MCF 10A (cell line): ENCODE results near the gene KCTD16. TPM values are rescaled to one million over a fixed set of nuclear protein-coding genes. Genes with fewer than 3 reads are reported as not detected.

Source experiments
- BruUV-seq: library from RNA; stranded (reverse); fragments of 400-500 nt; replicated peaks from 2 replicates; lab custom pipeline; 2021; lab: Mats Ljungman, UMichigan
- CTCF ChIA-PET: fragments of 300-600 bp; sonication (Branson Sonifier 250); formaldehyde crosslinking; extraction: SDS; loops from one replicate; lab custom pipeline; 2021; ENCODE audit warnings: antibody characterized with exemption, inconsistent platforms; lab: Yijun Ruan, JAX
- POLR2A ChIA-PET: fragments of 300-600, 350-650 bp; sonication (Branson Sonifier 250); formaldehyde crosslinking; extraction: SDS; loops from one replicate; lab custom pipeline; 2020; ENCODE audit warnings: antibody characterized with exemption, inconsistent platforms; lab: Yijun Ruan, JAX
- DNase-seq: peaks from one replicate; pipeline ENCODE4 v3.0.0-alpha.2; 2018; ENCODE audit not compliant: unreplicated experiment
- H3K27ac Mint-ChIP-seq: one replicate; pipeline ENCODE4 v1.8.0; 2022; ENCODE audit warnings: mild to moderate bottlenecking, low read depth, mixed read lengths; ENCODE audit not compliant: unreplicated experiment
- H3K27me3 Mint-ChIP-seq: one replicate; pipeline ENCODE4 v1.8.0; 2022; ENCODE audit warnings: mixed read lengths; ENCODE audit not compliant: insufficient read depth, unreplicated experiment
- H3K36me3 Mint-ChIP-seq: one replicate; pipeline ENCODE4 v1.8.0; 2022; ENCODE audit warnings: mild to moderate bottlenecking, moderate library complexity, mixed read lengths; ENCODE audit not compliant: insufficient read depth, unreplicated experiment
- H3K4me1 Mint-ChIP-seq: one replicate; pipeline ENCODE4 v1.8.0; 2022; ENCODE audit warnings: mixed read lengths; ENCODE audit not compliant: insufficient read depth, unreplicated experiment
- H3K4me3 Mint-ChIP-seq: one replicate; pipeline ENCODE4 v1.8.0; 2022; ENCODE audit warnings: mild to moderate bottlenecking, moderate library complexity, mixed read lengths; ENCODE audit not compliant: unreplicated experiment
- H3K9me3 Mint-ChIP-seq: one replicate; pipeline ENCODE4 v1.8.0; 2022; ENCODE audit warnings: mixed read lengths; ENCODE audit not compliant: unreplicated experiment
- CTCF ChIP-seq: fragments of 200-600 bp; IDR thresholded peaks from one replicate; pipeline ENCODE4 v1.8.0; 2022; ENCODE audit warnings: antibody characterized with exemption, mild to moderate bottlenecking; ENCODE audit not compliant: unreplicated experiment
- intact Hi-C: fragments of 100-400 bp; cut with micrococcal nuclease; formaldehyde crosslinking; loops from 2 replicates; pipeline ENCODE4 v1.14.1; 2022
- total RNA-seq: library from RNA; stranded (reverse); gene quantifications from 2 replicates; pipeline ENCODE4 v1.2.3, GENCODE V29; 2022

The KCTD16 gene
- total RNA-seq, 1 experiment from 2014 or later = 0.16 TPM

GRCh38 chr5:144472221-144472620 is 301.5 kb downstream of the KCTD16 start:
- DNase-seq = no peak
- H3K36me3 Mint-ChIP-seq = no peaks in the 10 kb centered on the region
- BruUV-seq = no TSS peak
- no peak overlapping the region for H3K27ac Mint-ChIP-seq
- H3K4me1 Mint-ChIP-seq = no peaks in the 10 kb centered on the region
- intact Hi-C loops = loop anchor here (1.0 kb wide), 1 partner anchor 766 kb away; no protein-coding TSS in a partner anchor
- no peaks in the 10 kb centered on the region for H3K27me3 Mint-ChIP-seq
- ChIA-PET CTCF (interaction anchor here (0.7 to 1.6 kb wide), 4 partner anchors 178 to 1354 kb away, joined by 3 to 5 read pairs (median 4); no protein-coding TSS in a partner anchor), POLR2A (interaction anchor here (0.8 kb wide), 1 partner anchor 30 kb away, joined by 3 read pairs; no protein-coding TSS in a partner anchor)
- no peak for TF ChIP-seq CTCF
- H3K9me3 Mint-ChIP-seq = no peaks in the 10 kb centered on the region
- no peak overlapping the region for H3K4me3 Mint-ChIP-seq

GRCh38 chr5:144473650-144474049 is 303.0 kb downstream of the KCTD16 start:
- BruUV-seq = no TSS peak
- Mint-ChIP-seq H3K9me3 (no peaks in the 10 kb centered on the region), H3K4me3 (no peak overlapping the region), H3K27ac (no peak overlapping the region), H3K27me3 (no peaks in the 10 kb centered on the region), H3K4me1 (no peaks in the 10 kb centered on the region), H3K36me3 (no peaks in the 10 kb centered on the region)
- no peak for TF ChIP-seq CTCF
- ChIA-PET CTCF (interaction anchor here (1.1 to 1.6 kb wide), 3 partner anchors 179 to 764 kb away, joined by 3 to 5 read pairs (median 3); no protein-coding TSS in a partner anchor), POLR2A (no interaction called here)
- intact Hi-C loops = no loop called here
- DNase-seq = no peak

GRCh38 chr5:144478565-144478964 is 307.9 kb downstream of the KCTD16 start:
- ChIA-PET POLR2A (no interaction called here), CTCF (no interaction called here)
- no peak overlapping the region for H3K4me3 Mint-ChIP-seq
- H3K4me1 Mint-ChIP-seq = no peaks in the 10 kb centered on the region
- no peak for DNase-seq
- intact Hi-C loops = no loop called here
- no TSS peak for BruUV-seq
- H3K27ac Mint-ChIP-seq = no peak overlapping the region
- H3K9me3 Mint-ChIP-seq = no peaks in the 10 kb centered on the region
- no peaks in the 10 kb centered on the region for H3K36me3 Mint-ChIP-seq
- no peaks in the 10 kb centered on the region for H3K27me3 Mint-ChIP-seq
- no peak for TF ChIP-seq CTCF

- Mint-ChIP-seq H3K27me3 (no peaks in the 10 kb centered on the region), H3K27ac (no peak overlapping the region), H3K36me3 (no peaks in the 10 kb centered on the region), H3K4me1 (peaks cover 10% of the 10 kb centered on the region), H3K9me3 (no peaks in the 10 kb centered on the region), H3K4me3 (no peak overlapping the region)
- no TSS peak for BruUV-seq
- ChIA-PET CTCF (interaction anchor here (0.6 to 1.1 kb wide), 4 partner anchors 12 to 1344 kb away, joined by 3 read pairs; no protein-coding TSS in a partner anchor), POLR2A (interaction anchor here (0.6 kb wide), 1 partner anchor 1257 kb away, joined by 3 read pairs; no protein-coding TSS in a partner anchor)
- intact Hi-C loops = no loop called here
- no peak for TF ChIP-seq CTCF
- no peak for DNase-seq
Measured at GRCh38 chr5:144481861-144482260, 311.2 kb downstream of the KCTD16 start.
